K562 (cell line): ENCODE measurements around the gene PDGFA. TPM values are rescaled to one million over a fixed set of nuclear protein-coding genes. Genes with fewer than 3 reads are reported as not detected.

Experiments used
- DNMT1 ChIP-seq: fragments of 450-650 bp; IDR thresholded peaks from 2 replicates; pipeline ENCODE4 v1.6.1; 2016; ENCODE audit warnings: antibody characterized with exemption, mild to moderate bottlenecking
- GTF2E2 ChIP-seq: fragments of 200-800 bp; sonication (Bioruptor generic); IDR thresholded peaks from 2 replicates; pipeline ENCODE4 v1.6.1; 2016; ENCODE audit warnings: missing genetic modification characterization, missing compliant biosample characterization
- HDAC6 ChIP-seq: IDR thresholded peaks from 2 replicates; pipeline ENCODE4 v1.6.1; 2012; ENCODE audit warnings: low read depth, mild to moderate bottlenecking, control low read depth, inconsistent platforms, low read length, moderate library complexity
- PHB ChIP-seq: fragments of 250-450 bp; sonication (Bioruptor Pico); IDR thresholded peaks from 2 replicates; pipeline ENCODE4 v1.5.0; 2021
- RFX5 ChIP-seq: IDR thresholded peaks from 2 replicates; pipeline ENCODE4 v1.6.1; 2011; ENCODE audit warnings: low read depth, mild to moderate bottlenecking, improper control_type of control experiment, low read length
- SFPQ ChIP-seq: fragments of 200-400 bp; formaldehyde crosslinking; IDR thresholded peaks from 2 replicates; pipeline ENCODE4 v1.6.1; 2017; ENCODE audit warnings: mild to moderate bottlenecking, low read depth, low read length, moderate library complexity
- ZBTB1 ChIP-seq: sonication (generic); formaldehyde crosslinking; IDR thresholded peaks from 2 replicates; pipeline ENCODE4 v1.8.1; 2023; ENCODE audit warnings: missing genetic modification reagents, low read depth, mild to moderate bottlenecking, borderline replicate concordance
- polyA plus RNA-seq, 8 experiments: library from polyadenylated mRNA; depleted of rRNA in 4 of 8; stranded (reverse) in 5 of 8; unstranded in 3 of 8; fragments of >200 nt; fragmentation: Nextera tagmentation in 2 of 8; fragmentation: Illumina TruSeq in 1 of 8; extraction: Ambion mirVana in 2 of 8; extraction: Trizol in 1 of 8; gene quantifications; 2 replicates each; pipeline versions ENCODE4 v1.2.1 to v1.2.3, GENCODE V29; 2011 to 2014; ENCODE audit warnings: inconsistent platforms in 1 of 8, missing spikeins in 1 of 8
- total RNA-seq, 7 experiments: library from RNA; depleted of rRNA in 6 of 7; stranded (reverse); fragments of >200 nt in 6 of 7; fragmentation: Illumina TruSeq in 2 of 7; extraction: Trizol in 2 of 7; gene quantifications; 2 replicates each; pipeline versions ENCODE4 v1.2.1 to v1.2.3, GENCODE V29; 2011 to 2021; ENCODE audit warnings: low replicate concordance in 1 of 7
- TF ChIP-seq, protein P1 (sequence below), 2 experiments: fragments of 450-650 bp in 1 of 2; sonication (generic) in 1 of 2; formaldehyde crosslinking in 1 of 2; IDR thresholded peaks; 2 replicates each; pipeline versions ENCODE4 v1.7.1 to v1.9.0; 2016 to 2022; ENCODE audit warnings: inconsistent platforms in 1 of 2, mild to moderate bottlenecking in 1 of 2, missing genetic modification reagents in 1 of 2

The PDGFA gene
- total and polyA plus RNA-seq, 9 of the 15 experiments (the other 6 are each of a cell fraction or from before 2014, with no cell fraction given): 2.5 to 10.2 (median 4.6) TPM

DNA sequence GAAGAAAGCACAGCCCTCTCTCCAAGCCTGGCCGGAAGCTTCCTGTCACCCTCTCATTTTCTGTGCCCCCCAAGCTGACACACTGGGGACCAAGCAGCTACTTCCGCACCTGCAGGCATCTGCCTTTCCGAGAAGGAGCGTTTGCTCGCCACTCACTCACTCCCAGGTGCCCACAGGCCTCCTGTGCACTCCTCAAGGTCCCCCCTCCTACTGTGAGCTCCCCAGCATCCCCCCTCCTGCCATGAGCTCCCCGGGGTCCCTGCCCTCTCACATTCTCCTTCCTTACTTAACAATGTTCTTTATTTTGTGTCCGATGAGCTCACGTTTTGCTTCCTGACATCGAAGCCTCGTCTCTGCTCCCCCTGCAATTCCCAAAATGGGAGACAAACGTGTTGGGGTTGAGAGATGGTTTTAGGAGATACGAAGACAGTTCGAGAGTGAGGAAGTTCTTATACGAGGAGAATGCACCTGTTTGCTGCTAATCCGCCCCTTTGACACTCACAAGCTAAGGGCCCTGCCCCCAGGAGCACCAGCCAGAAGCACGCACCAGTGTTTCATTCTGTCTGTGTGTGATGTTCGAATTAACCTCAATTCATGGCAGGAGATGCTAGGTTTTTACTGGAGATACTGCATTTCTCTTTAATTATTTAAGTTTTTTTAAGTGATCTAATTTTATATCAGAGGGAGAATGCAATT, 70.2 kb downstream of the PDGFA start (continued):
- TF ChIP-seq SFPQ (no peak), RFX5 (no peak), DNMT1 (no peak), HDAC6 (no peak), PHB (CRISPR knock-in tag) (no peak), ZBTB1 (CRISPR knock-in tag) (no peak), GTF2E2 (tag) (no peak)
- TF ChIP-seq, protein P1, sequence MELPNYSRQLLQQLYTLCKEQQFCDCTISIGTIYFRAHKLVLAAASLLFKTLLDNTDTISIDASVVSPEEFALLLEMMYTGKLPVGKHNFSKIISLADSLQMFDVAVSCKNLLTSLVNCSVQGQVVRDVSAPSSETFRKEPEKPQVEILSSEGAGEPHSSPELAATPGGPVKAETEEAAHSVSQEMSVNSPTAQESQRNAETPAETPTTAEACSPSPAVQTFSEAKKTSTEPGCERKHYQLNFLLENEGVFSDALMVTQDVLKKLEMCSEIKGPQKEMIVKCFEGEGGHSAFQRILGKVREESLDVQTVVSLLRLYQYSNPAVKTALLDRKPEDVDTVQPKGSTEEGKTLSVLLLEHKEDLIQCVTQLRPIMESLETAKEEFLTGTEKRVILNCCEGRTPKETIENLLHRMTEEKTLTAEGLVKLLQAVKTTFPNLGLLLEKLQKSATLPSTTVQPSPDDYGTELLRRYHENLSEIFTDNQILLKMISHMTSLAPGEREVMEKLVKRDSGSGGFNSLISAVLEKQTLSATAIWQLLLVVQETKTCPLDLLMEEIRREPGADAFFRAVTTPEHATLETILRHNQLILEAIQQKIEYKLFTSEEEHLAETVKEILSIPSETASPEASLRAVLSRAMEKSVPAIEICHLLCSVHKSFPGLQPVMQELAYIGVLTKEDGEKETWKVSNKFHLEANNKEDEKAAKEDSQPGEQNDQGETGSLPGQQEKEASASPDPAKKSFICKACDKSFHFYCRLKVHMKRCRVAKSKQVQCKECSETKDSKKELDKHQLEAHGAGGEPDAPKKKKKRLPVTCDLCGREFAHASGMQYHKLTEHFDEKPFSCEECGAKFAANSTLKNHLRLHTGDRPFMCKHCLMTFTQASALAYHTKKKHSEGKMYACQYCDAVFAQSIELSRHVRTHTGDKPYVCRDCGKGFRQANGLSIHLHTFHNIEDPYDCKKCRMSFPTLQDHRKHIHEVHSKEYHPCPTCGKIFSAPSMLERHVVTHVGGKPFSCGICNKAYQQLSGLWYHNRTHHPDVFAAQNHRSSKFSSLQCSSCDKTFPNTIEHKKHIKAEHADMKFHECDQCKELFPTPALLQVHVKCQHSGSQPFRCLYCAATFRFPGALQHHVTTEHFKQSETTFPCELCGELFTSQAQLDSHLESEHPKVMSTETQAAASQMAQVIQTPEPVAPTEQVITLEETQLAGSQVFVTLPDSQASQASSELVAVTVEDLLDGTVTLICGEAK (IDR thresholded peaks at IDR 0.05): no peak
- TF ChIP-seq, protein P1 (CRISPR knock-in tag; IDR thresholded peaks at IDR 0.05): no peak
